ENCODE measurements around the gene CCL3.

DNA sequence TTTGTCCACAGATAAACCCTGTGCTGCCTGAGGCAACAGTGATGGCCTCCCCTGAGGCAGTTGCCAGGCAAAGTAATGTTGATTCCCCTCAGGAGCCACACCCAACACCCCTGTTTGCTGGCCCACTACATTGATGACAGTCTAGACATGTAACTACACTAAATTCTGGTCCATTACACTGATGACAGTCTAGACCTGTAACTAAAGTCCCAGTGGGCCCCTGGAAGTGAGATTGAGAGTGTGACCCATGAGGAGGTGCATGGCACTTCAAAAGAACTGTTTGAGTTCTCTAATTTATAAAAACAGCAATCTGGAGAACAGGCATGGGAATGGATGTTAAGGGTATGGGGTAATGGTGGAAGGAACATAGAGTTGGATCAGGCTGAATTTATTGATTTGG, 22.6 kb upstream of the CCL3 start:
- TF ChIP-seq, protein P1, sequence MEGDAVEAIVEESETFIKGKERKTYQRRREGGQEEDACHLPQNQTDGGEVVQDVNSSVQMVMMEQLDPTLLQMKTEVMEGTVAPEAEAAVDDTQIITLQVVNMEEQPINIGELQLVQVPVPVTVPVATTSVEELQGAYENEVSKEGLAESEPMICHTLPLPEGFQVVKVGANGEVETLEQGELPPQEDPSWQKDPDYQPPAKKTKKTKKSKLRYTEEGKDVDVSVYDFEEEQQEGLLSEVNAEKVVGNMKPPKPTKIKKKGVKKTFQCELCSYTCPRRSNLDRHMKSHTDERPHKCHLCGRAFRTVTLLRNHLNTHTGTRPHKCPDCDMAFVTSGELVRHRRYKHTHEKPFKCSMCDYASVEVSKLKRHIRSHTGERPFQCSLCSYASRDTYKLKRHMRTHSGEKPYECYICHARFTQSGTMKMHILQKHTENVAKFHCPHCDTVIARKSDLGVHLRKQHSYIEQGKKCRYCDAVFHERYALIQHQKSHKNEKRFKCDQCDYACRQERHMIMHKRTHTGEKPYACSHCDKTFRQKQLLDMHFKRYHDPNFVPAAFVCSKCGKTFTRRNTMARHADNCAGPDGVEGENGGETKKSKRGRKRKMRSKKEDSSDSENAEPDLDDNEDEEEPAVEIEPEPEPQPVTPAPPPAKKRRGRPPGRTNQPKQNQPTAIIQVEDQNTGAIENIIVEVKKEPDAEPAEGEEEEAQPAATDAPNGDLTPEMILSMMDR (IDR thresholded peaks at IDR 0.05; ENCODE audit: insufficient read depth, low read length, poor library complexity, severe bottlenecking): no peak
- no peak for TF ChIP-seq EZH2phosphoT487 (conservative IDR thresholded peaks at IDR 0.05; ENCODE audit: low read length)
